HTERT RPE-1 (cell line): ENCODE data around the gene CNTN5.
"Not testable (repeated sequence)": the region's sequence is repeated elsewhere in the genome, so short reads cannot be mapped to it uniquely, and the experiment has no call there.

Experiments used
- in situ Hi-C: fragments of 300-500 bp; cut with MboI; formaldehyde crosslinking; loops from 4 replicates; pipeline ENCODE4 v1.14.3; 2020; ENCODE audit warnings: low sequenced_read_pairs

CNTN5 gene

DNA sequence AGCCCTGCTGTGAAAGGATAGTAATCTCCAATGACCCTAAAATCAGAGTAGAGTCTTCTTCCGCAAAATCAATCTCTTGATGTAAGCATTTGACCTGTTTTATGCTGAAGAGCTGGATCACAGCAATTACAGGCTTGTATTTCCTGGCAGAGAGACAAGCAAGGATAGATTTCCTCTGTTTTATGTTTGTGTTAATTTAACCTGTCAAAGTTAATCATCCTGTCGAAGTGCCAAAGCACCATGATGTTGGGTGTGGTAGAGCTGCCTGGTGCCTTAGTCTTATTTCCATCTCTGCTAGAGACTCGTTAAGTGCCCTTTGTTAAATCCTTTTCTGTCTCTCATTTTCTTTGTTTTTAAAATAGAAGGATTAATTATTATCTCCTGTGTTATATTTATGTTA is 248.1 kb downstream of the CNTN5 start:
- in situ Hi-C loops: no loop called here

DNA sequence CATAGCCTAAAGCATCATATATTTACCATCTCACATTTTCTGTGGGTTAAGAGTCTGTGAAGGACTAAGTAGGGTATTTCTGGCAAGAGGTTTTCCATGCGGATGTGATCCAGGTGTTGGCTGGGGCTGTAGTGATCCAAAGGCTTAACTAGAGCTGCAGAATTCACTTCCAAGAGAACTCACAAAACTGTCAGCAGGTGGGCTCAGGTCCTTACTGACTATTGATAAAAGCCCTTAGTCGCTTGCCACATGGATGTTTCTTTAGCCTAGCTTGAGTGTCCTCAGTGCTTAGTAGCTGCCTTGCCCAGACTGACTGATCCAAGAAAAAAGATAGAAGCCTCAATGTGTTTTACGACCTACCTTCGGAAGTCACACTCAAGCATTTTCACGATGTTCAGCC is 250.8 kb downstream of the CNTN5 start:
- in situ Hi-C loops: no loop called here

DNA sequence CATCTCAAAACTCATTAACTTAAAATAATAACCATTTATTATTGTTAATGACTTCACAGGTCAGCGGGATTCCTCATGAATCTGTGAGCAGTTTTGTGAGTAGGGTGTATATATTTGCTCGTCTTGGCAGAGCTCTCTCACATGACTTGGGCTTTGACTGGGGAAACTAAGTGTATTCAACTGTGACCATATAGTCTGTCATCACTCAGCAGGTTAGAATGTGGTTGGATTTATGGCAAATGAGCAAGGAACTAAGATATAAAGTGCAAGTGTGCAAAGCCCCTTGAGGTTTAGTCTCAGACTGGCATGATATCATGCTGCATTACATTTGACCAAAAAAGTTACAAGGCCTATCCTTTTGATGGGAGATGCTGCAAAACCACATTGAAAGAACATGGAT is 254.8 kb downstream of the CNTN5 start:
- in situ Hi-C loops: no loop called here

DNA sequence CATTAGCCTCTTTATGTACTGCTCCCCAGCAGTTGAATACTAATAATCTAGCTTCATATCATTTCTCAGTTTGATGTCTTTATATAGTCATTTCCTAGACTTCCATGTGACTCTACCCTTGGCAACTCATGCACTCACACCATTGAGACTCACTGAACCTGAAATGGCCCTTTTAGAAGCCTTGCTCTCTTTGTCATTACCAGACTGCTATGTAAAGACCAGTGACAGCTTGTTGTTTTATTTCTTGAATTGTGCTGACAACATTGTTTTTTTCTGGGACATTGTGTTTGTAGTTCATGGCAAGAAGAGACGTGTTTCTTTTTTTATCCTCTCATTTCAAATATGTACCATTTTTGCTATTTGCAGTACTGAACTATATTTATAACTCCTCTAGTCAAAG is 256.5 kb downstream of the CNTN5 start:
- in situ Hi-C loops: no loop called here

DNA sequence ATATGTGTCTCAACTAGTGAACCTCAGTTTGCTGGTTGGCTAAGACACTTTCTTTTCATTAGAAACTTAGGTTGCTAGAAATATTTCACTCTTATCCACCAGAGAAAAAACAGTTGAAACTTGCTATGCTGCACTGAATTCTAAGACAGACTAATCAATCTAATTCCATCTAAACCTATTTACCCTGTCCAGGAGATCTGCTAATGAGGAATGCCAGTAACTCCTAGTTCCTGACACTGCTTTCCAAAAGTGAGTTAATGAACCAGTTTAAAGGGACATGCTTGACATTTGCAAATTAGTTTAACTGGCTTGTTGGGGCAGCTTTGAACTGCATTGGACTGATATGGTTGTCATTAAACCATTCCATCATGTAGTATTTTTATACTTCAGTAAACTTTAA is 258.5 kb downstream of the CNTN5 start:
- in situ Hi-C loops: no loop called here

DNA sequence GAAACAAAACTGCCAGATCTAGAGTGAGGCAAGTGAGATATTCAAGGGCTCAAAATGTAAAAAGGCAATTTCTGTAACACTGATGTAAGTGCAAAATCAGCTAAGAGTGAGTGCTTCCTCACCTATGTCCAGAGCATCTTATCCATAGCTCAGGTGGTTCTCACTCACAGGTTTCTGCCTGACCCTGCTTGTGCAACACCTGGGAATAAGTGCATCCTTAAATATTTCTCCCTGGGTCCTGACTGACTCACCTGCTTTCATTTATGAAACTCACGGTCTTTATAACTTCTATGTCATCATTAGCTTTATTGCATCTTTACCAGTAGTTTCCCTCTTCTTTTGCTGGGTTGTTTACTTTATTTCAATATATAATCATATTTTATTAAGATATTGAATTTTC is 260.6 kb downstream of the CNTN5 start:
- in situ Hi-C loops: no loop called here

DNA sequence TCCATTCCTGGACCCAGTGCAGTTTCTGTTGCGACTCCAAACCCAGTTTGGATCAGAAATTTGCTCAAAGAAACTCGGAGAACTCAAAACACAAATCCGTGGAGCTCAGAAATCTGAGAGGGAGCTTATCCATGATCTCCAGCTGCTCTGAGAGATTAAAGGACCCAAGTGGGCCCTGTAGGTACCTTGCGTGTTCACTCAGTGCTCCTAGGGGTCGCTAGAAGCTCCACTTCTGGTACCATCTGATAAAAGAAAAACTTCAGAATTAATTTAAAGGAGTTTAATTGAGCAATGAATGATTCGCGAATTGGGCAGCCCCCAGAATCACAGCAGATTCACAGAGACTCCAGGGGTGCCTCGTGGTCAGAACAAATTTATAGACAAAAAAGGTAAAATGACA is 277.2 kb downstream of the CNTN5 start:
- in situ Hi-C loops: not testable (repeated sequence)

DNA sequence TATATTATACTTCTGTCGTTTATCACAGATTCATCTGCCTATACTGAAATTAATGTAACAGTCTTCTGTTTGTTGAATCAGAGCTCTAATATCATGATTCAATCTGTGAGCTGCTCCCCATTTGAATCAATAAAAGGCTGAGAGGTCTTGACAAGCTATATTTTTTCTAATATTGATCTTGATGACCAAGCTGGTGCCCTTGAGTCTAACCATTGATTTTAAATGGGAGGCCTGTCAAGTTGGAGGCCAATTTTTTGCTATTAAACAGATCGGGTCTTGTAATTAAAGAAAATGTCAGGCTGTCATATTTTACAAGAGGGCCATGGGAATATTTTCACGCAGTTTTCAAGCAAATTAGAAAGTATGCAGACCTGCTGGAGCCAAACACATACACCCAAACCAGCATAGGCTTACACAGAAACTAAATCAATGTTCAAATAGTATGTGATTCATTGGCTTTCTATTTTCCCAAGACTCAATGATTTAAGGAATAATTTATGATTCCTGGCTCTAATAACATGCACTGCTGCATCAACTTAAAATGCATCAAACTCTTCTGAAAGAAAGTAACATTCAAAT is 286.9 kb downstream of the CNTN5 start:
- in situ Hi-C loops: no loop called here

DNA sequence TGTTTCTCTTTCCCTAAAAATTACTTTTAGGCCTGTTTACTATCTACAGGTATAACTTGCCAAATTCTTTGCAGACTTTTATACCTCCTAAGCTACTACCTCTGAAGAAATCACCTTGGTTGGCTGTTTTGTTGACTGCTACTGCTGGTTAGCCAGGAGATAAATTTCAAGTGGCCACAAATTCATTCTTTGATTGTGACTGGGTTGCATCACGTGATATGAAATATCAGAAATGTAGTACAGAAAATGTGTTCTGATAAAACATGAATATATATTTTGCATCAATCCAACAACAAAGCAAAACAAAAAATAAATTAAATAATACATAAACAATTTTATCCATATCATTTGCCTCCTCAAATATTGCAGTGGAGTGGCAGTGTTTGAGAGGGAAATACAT is 291.1 kb downstream of the CNTN5 start:
- in situ Hi-C loops: no loop called here

DNA sequence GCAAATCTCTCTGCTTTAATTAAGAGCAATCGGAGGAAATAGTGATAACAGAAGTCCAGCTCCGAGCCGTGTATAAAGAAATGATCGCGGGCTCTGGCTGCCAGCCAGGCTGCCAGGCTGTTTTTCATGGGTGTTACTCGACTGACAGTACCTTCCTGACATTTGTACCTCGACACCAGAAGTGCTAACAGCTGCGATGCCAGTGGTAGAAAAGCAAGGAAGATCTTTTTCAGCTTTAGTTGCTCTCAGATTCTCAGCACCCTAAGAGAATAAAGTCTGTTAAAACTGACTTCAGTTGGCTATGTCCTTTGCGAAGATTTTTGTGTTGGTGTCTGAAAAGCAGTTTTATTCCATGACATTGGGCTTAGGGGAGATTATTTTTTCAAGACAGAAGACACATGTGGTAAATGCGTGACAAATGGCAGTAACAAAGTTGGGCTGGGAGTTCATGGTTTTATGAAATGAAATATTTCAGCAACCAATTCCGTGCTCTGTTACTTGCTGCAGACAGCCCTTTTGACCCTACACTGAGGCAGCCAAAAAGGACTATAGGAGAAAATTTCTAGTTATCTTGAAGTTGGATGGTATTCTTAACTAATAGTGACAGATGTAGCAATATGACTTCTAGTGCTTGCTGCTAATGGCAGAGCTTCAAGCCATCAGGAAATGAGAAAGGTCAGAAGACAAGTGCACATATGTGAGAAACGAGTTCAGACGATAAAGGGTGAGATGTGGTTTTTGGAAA is 296.2 kb downstream of the CNTN5 start:
- in situ Hi-C loops: no loop called here

DNA sequence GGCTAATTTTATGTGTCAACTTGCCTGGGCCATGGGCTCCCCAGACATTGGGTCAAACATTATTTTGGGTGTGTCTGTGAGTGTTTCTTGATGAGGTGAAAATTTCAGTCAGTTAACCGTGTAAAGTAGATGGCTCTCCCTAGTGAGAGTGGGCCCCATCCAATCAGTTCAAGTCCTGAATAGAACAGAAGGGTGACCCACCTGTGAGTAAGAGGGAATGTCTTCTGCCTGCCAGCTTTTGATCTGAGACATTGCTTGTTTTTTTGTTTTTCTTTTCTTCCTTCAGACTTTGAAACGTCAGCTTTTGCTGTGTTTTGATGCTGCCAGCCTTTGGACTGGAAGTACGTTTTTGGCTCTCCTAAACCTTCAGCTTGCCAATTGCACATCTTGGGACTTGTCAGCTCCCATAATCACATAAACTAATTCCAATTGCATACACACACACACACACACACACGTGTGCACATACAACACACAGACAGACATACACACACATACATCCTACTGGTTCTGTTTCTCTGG is 300.1 kb downstream of the CNTN5 start:
- in situ Hi-C loops: no loop called here

DNA sequence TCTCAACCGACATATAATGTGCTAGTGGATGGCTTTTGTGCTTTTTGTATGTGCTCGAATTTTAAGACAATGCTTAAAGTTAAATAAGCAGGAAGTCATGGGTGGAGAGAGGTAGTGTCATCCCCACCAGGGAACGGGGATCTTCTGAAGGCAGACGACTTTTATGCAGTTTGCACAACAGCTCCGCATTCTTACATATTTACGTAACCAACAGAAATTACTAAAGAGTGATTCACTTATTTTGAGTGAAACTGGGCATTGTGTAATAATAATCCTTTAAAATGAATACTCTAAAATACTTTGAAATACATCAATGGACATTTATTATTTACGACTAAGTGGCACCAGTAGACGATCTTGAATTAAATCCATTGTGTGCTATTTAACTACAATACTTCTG is 305.1 kb downstream of the CNTN5 start:
- in situ Hi-C loops: no loop called here

DNA sequence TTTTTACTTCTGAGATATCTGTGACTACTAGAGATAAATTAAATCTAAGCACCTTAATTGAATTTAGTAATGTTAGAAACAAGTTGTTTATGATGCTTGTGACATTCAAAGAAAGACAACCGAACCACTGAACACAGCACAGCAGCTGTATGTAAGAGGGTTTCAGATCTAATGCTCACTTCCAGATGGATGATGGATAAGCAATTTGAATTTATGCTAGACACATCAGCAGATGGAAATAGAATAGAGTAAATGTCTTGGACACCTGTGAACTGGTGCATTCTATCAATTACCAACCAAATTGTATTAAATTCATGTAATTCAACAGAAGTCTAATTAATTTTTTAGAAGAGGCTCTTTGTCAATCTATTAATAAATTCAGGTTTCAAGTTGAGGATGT is 306.3 kb downstream of the CNTN5 start:
- in situ Hi-C loops: no loop called here

DNA sequence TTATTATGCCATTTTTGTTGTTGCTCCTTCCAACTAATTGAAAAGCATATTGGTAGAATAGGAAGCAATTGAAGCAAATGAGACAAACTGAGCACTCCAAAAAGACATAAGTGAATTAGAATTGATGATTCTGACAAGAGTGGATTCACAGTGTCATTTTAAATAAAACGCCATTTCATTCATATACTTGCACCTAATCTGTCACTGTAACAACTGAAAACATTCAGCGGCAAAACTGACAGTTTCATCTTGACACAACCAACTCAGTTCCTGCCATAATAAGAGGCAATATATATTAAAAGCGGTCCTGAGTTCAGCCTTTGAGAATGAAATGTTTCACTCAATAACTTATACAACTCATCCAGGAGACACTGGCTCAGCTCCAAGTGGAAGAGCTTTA is 306.8 kb downstream of the CNTN5 start:
- in situ Hi-C loops: no loop called here

DNA sequence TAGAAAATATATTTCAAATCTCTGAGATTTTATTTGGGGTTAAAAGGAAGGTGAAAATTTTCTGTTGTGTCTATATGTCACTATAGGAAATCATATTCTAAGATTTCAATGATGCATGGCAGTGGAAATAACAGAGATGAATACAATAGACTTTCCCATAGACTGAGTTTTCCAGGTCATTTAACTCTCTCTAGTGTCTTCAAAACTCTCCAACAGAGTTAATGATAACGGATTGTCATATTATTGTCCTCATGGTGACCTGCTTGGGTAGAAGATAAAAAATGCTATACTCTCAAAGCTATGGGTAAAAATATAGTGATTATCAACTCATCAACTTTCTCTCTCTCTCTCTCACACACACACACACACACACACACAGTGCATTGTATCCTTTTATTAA is 312.9 kb downstream of the CNTN5 start:
- in situ Hi-C loops: no loop called here

DNA sequence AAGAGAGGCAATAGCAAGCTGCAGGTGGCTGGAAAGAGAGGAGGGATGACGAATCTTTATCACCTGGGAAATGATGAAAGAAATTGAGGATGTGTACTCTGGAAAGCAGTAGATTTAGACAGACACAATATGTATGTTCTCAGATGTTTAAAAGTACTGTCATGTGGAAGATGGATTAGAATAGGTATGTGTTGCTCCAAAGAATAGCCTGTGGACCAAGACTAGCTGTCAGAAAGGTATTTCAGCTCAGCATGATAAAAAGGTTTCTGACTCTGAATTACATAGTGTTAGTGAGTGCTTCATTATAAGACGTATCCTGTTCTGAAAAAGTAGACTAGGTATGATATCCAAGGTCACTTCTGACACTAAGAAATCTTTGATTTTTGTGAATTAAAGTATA is 322.4 kb downstream of the CNTN5 start:
- in situ Hi-C loops: no loop called here

DNA sequence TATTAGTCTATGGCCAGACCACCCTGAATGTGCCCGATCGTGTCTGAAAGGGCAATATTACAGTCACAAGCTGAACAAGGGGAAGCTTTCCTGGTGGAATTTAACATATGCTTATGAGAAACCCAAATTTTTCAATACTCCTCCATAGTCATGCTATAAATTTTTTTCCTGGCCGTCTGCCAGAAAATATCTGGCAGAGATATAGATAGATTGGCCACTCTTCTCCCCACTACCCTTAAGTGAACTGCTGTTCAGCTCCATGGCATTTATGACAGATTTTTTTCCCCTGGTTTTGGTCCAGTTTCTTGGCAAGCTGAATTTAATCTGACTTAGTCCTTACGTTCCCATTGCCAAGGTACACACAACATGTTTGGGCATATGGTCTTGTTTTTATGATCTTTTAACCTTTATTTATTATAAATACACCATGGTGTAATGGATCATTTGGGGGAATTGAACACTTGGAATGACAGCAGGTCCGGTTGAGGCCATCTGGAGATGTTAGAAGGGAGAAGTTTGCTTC is 328.5 kb downstream of the CNTN5 start:
- in situ Hi-C loops: no loop called here

DNA sequence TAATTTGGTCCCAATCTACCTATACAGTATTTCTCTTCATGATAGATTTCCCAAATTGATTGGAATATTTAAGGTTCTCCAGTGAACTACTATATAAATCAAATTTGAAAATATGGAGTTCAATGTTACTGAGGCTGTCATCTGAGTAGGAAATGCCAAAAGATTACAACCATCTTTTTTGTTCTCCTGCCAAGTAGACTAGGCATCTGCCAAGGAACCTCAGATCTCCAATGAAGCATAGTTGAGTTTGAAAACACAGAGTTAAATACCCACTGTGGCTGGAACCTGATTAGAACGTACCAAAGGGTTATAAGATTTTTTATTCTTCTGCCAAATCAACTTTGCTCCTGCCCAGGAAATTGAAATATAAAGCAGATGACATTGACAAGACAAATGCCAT is 330.9 kb downstream of the CNTN5 start:
- in situ Hi-C loops: no loop called here

DNA sequence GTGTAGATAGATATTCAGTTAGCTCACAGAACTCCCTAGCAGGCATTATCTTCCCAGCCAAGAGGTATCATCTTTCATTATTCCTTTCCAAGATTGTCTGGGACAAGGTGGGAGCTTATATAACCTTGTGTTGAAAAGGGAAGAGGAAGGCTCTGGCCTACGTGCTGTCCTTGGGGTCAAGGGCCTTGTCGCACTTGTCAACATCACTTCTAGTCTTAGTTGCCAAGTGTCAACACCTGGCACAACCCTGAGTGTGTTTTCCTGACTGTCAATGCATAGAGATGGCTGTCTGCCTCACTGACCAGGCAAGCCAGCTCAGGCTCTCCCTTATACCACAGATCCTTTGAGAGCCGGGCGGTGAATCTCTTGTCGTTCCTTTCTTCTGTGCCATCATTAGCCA is 331.9 kb downstream of the CNTN5 start:
- in situ Hi-C loops: no loop called here

DNA sequence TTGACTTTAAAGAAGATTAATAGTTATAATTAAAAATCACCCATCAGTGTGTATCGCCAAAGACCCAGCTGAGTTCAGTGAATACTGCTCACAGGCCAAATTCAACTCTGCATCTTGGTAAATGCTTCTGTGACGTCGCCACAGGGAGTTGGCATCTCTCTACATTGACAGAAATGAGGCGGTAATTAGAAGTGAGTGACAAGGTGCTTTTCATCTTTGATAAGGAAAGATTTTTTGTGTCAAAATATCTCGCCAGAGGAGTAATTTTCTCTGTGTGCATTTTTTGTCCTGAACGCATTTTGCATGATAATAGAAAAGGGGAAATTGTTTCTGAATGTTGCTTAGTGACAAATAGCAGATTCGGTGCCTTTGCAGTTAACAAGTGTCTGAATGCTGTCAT is 345.8 kb downstream of the CNTN5 start:
- in situ Hi-C loops: no loop called here

DNA sequence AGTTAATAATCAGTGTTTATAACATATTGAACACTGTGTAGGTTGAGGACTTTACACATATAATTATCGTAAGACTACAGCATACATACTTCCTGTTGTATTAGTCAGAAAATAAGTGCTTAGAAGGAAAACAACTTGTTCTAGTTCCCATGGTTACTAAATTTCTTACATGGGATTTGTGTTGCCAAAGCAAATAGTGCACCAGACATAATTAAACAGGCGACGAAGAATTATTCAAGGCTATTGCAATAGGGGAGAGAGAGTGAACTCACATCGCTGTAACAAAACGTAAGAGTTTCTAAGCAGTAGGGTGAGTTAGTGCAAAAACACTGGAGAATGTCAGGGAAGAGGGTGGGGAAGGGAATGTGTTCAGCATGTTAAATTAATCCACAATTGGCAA is 347.8 kb downstream of the CNTN5 start:
- in situ Hi-C loops: no loop called here

DNA sequence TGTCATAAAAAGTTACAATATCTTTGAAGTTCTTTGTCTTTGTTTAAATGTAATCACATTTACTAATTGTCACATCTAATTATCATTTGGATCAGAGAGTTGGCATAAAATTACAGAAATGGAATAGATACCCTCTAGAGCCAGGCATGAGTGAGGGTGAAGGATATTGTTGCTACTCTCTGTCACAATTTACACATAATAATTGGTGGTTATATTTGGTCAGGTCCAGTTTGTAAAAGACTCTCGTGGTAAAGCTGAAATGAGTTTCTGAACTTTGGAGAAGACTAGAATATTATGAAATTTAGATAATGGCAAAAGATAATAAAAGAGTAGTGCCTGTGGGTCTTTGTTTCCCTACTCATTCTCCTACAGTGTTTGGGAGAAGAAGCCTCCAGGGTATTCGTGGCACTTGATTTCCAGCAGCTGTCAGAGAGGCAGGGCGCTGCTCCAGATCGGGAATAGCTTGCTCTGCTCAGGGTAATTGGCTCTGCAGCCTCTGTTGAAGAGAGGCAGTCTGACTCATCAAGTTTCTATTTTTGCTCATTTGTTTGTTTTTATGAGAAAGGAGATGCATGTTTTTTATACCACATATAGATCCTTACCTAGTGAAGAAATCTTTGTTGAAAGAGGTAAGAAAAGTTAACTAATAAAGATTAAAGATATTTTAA is 349.9 kb downstream of the CNTN5 start:
- in situ Hi-C loops: no loop called here
